ENCODE measurements around the gene RPS6KA2. TPM values are rescaled to one million over a fixed set of nuclear protein-coding genes. Genes with fewer than 3 reads are reported as not detected.

Gene RPS6KA2
- total RNA-seq, 2 donors from 2014 or later = 59.5 to 75.4 TPM

DNA sequence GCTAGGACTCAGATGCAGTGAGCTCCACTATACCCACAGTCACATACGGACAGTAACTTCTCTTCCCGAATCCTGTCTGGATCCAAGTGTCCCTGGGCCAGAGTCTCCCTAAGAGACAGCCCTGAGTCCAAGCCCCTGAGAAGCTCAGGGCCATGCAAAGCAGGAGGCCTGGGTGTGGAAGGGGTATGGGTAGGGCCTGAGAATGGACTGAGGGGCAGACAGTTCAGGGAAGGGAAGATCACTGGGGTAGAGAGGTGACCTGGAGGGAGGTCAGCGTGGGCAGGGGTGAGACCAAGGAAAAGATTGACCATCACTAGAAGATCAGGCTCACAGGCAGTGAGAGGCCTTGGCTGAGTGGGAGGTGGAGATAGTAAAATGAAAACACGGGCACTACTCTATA is 8.8 kb downstream of the RPS6KA2 start:
- DNase-seq (ENCODE audit: low spot score) = no peak
- Histone ChIP-seq H3K9me3 (no peaks in the 10 kb centered on the region), H3K27me3 (replicated peaks; ENCODE audit: insufficient read depth) (no peaks in the 10 kb centered on the region), H3K36me3 (no peaks in the 10 kb centered on the region), H3K4me1 (ENCODE audit: control insufficient read depth in 1 of 2, low read depth in 2 of 2) (peaks cover 20 to 29% of the 10 kb centered on the region in 2 donors), H3K27ac (peak overlapping the region in 1 of 2 donors; percentile 53), H3K4me3 (no peak overlapping the region)
- ATAC-seq (ENCODE audit: insufficient number of reproducible peaks, low FRiP score, low read depth) = no peak
- no peak for TF ChIP-seq CTCF (IDR thresholded peaks at IDR 0.05)

DNA sequence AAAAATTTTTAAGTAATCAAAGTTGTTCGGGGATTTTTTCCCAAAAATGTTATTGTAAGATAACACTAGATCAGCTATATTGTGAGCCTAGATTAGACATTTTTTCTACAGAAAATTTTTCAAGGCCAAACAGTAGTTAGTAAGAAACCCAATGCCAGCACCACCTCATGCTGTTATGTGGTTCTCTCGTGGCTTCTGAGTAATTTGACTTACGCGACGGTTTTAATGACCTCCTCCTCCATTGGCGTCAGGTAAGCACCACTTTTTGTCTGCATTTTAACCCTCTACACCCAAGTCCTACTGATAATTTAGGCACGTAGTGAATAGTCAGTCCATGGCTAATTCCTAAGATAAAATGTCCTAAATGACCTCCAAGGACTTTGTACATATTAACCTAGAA is 9.7 kb downstream of the RPS6KA2 start:
- Histone ChIP-seq H3K4me1 (ENCODE audit: control insufficient read depth in 1 of 2, low read depth in 2 of 2) (peaks cover 20 to 29% of the 10 kb centered on the region in 2 donors), H3K36me3 (no peaks in the 10 kb centered on the region), H3K27me3 (replicated peaks; ENCODE audit: insufficient read depth) (no peaks in the 10 kb centered on the region), H3K9me3 (no peaks in the 10 kb centered on the region), H3K27ac (no peak overlapping the region), H3K4me3 (no peak overlapping the region)
- no peak for TF ChIP-seq CTCF (IDR thresholded peaks at IDR 0.05)
- ATAC-seq (ENCODE audit: insufficient number of reproducible peaks, low FRiP score, low read depth) = no peak
- no peak for DNase-seq (ENCODE audit: low spot score)

DNA sequence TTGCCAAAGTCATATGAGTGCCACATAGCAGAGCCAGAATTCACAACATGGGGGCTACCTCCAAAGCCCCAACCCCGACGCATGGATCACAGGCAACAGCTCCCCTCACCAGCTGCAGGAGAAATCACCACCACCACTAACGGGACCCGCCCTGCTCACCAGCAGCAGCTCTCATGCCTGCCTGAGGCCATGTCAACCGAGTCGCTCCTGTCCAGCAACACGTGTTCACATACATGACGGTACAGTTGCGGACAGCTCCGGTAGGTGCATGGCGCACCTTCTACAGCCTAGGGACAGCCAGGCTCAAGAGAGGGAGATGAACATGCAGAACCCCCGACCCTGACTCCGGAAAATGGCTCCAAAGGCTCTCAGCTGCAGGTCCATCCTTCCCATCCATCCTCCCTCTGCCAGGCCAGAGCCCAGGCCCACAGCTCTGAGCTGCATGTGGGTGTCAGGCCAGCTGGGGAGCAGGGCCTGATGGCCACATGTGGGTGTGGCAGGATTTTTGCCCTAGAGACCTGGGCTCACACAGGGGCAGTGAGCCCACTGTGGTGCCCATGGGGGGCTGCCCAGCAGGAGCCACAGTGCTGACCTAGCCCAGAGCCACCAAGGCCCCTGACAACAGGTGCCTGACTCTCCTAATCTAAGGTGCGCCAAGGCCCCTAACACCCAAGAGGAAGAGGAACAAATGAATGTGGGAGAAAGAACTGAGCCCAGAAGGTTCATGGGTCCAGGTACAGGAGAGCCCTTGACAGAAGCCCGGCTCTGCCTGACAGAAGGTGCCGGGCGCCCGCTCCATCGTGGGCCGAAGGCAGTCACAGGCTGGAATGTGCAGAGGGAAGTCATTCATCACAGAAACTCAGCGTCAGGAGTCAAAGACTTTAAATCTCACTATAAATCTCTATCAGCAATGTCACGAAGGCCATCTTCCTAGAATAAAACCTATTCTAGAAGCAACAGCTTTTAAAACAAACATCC is 10.5 kb downstream of the RPS6KA2 start:
- DNase-seq (ENCODE audit: low spot score) (no peak), ATAC-seq (ENCODE audit: insufficient number of reproducible peaks, low FRiP score, low read depth) (no peak)
- Histone ChIP-seq H3K4me3 (no peak overlapping the region), H3K36me3 (no peaks in the 10 kb centered on the region), H3K4me1 (ENCODE audit: control insufficient read depth in 1 of 2, low read depth in 2 of 2) (peaks cover 20 to 26% of the 10 kb centered on the region in 2 donors), H3K27ac (no peak overlapping the region), H3K27me3 (replicated peaks; ENCODE audit: insufficient read depth) (no peaks in the 10 kb centered on the region), H3K9me3 (no peaks in the 10 kb centered on the region)
- no peak for TF ChIP-seq CTCF (IDR thresholded peaks at IDR 0.05)

DNA sequence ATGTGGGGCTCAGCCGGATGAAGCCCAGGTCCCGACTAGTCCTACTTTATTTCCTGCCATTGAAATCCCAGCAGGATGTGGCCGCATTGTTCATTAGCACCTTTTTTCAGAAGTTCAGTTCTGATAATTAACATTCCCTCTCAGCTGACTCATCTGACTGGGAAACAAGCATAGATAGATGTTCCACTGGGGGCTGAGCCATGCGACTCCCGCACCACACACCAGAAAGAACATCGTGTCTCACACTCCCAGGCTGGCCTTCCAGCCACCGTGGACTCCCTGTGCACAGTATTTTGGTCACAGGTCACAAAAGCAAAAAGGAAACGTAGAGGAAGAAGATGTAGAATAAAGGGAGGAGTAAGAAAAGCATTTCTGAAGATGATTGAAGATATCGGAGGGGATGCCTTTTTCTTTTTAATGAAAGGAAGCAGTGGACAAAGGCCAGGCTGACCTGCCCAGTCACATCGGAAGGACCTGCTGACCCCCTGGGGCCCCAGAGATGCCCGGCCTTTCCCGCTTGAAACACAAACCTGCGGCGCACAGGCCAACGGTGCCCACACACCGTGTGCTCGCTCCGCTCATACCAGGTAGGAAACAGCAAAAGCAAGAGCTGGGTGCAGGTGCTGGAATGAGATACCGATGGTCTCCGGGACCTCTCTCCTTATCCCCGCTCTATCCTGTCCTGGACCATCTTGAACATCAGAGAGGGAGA is 11.8 kb downstream of the RPS6KA2 start:
- H3K36me3 ChIP-seq = no peaks in the 10 kb centered on the region
- DNase-seq (ENCODE audit: low spot score) = no peak
- no peak overlapping the region for H3K4me3 ChIP-seq
- H3K4me1 ChIP-seq (ENCODE audit: control insufficient read depth in 1 of 2, low read depth in 2 of 2) = peaks cover 10 to 13% of the 10 kb centered on the region in 2 donors
- TF ChIP-seq CTCF (IDR thresholded peaks at IDR 0.05) = no peak
- no peak for ATAC-seq (ENCODE audit: insufficient number of reproducible peaks, low FRiP score, low read depth)
- no peaks in the 10 kb centered on the region for H3K27me3 ChIP-seq (replicated peaks; ENCODE audit: insufficient read depth)
- no peak overlapping the region for H3K27ac ChIP-seq
- no peaks in the 10 kb centered on the region for H3K9me3 ChIP-seq

DNA sequence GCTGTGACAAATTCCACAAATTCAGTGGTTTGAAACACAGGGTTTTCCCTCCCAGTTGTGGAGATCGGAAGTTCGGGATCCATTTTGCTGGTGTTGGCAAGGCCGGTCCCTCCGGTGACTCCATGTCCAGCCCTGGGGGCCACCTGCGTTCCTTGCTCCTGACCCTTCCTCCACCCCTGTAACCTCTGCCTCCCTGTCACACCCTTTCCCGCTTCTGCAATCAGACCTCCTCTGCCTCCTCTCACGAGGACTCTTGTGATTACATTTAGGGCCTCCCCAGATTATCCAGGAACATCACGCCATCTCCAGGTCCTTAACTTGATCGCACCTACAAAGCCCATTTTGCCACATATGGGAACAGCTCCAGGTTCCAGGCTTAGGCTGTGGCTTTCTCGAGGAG is 12.5 kb downstream of the RPS6KA2 start:
- Histone ChIP-seq H3K4me1 (ENCODE audit: control insufficient read depth in 1 of 2, low read depth in 2 of 2) (peaks cover 6 to 9% of the 10 kb centered on the region in 2 donors), H3K27ac (no peak overlapping the region), H3K27me3 (replicated peaks; ENCODE audit: insufficient read depth) (no peaks in the 10 kb centered on the region), H3K4me3 (no peak overlapping the region), H3K36me3 (no peaks in the 10 kb centered on the region), H3K9me3 (no peaks in the 10 kb centered on the region)
- no peak for TF ChIP-seq CTCF (IDR thresholded peaks at IDR 0.05)
- ATAC-seq (ENCODE audit: insufficient number of reproducible peaks, low FRiP score, low read depth) (no peak), DNase-seq (ENCODE audit: low spot score) (no peak)
